ENCODE measurements around the gene TRIM39.

TRIM39 gene

DNA sequence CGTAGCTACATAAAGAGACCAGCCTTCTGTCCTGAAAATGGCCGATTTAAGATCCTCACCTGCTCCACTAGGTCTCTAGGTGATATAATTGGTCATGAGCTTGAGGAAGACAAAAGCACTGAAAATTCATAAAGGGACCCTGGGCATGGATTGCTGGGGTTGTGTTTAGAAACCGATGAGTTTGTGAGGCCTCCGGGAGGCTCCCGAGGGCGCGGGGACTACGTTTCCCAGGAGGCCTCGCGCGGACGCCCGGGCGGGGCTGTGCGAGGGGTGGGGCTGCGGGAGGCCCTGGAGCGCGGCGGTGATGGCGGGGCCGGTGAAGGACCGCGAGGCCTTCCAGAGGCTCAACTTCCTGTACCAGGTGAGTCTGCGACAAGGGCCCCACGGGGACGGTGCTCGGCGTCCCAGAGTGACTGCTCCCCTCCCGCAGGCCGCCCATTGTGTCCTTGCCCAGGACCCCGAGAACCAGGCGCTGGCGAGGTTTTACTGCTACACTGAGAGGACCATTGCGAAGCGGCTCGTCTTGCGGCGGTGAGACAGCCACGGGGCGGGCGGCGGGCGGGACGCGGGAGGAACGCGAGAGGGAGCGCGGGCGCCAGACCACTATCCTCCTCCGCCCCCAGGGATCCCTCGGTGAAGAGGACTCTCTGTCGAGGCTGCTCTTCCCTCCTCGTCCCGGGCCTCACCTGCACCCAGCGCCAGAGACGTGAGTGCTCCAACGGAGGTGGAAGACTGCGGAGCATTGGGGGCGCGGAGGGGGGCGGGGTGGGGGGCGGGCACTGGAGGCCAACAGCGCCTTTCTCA, 18.3 kb downstream of the TRIM39 start, which contains the start of gene RPP21:
RPP21 (plus strand) TSS at position 289 of the 804 bp plus-strand sequence; CDS start at position 305, 16 bp downstream.
- peak within 1 kb of the TSS; percentile 81 to 89 for H3K4me3 ChIP-seq (ENCODE audit: low read length in 2 of 2)
- peak within 1 kb of the TSS; percentile 86 to 88 for H3K27ac ChIP-seq (ENCODE audit: low read depth in 2 of 2, low read length in 2 of 2)
- peaks cover 0 to 10% of the 10 kb centered on the region in 2 donors for H3K4me1 ChIP-seq (ENCODE audit: control insufficient read depth in 2 of 2, insufficient read depth in 2 of 2, low read length in 2 of 2)
- no peaks in the 10 kb centered on the region for H3K9me3 ChIP-seq (ENCODE audit: control insufficient read depth in 2 of 2, low read length in 2 of 2)
- H3K36me3 ChIP-seq (ENCODE audit: control insufficient read depth in 2 of 2, insufficient read depth in 2 of 2, low read length in 2 of 2): peaks cover 16 to 26% of the 10 kb centered on the region in 2 donors
- peak within 1 kb of the TSS; percentile 74 to 84 for H3K9ac ChIP-seq (ENCODE audit: low read depth in 1 of 2, low read length in 2 of 2)
- H3K27me3 ChIP-seq (ENCODE audit: control insufficient read depth in 2 of 2, insufficient read depth in 2 of 2, low read length in 2 of 2): no peaks in the 10 kb centered on the region

DNA sequence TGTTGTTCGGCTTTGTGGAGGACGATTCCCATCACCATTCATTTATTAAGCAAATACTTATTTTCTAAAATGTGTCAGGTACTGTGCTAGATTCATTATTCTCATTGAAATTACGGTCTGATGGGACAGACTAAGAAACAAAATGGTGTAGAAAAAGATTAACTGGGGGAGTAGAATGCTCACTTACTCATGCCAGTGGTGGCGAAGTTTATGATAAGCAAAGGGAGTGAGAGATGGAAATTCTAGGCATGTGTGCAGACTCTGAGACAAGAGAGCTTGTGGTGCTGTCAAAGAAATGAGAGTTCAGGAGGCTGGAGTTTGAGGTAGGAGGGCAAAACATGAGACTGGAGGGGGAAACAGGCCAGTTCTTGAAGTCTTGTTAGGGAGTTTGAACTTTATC, 19.1 kb downstream of the TRIM39 start:
- no peaks in the 10 kb centered on the region for H3K9me3 ChIP-seq (ENCODE audit: control insufficient read depth in 2 of 2, low read length in 2 of 2)
- peak overlapping the region; percentile 81 to 89 for H3K4me3 ChIP-seq (ENCODE audit: low read length in 2 of 2)
- H3K4me1 ChIP-seq (ENCODE audit: control insufficient read depth in 2 of 2, insufficient read depth in 2 of 2, low read length in 2 of 2): peaks cover 0 to 10% of the 10 kb centered on the region in 2 donors
- H3K27me3 ChIP-seq (ENCODE audit: control insufficient read depth in 2 of 2, insufficient read depth in 2 of 2, low read length in 2 of 2): no peaks in the 10 kb centered on the region
- H3K9ac ChIP-seq (ENCODE audit: low read depth in 1 of 2, low read length in 2 of 2): no peak overlapping the region
- no peak overlapping the region for H3K27ac ChIP-seq (ENCODE audit: low read depth in 2 of 2, low read length in 2 of 2)
- H3K36me3 ChIP-seq (ENCODE audit: control insufficient read depth in 2 of 2, insufficient read depth in 2 of 2, low read length in 2 of 2): peaks cover 12 to 23% of the 10 kb centered on the region in 2 donors

DNA sequence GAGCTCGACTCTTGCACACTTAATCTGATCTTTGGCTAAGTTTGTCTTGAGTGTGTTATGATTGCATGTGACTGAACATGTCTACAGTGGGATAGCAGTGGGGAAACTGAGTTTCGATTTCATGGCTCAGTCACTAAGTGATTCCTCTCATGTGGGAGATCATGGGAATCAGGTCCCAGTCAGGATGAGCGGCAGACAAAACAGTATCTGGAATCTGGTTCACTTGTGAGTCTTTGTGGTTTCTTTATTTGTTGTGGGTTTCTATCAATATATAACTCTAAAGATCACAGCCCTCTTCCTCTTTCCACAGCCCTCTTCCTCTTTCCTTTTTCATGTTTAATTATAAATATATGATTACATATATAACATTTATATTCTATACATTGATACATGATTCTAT, 22.2 kb downstream of the TRIM39 start:
- no peak overlapping the region for H3K9ac ChIP-seq (ENCODE audit: low read depth in 1 of 2, low read length in 2 of 2)
- no peaks in the 10 kb centered on the region for H3K27me3 ChIP-seq (ENCODE audit: control insufficient read depth in 2 of 2, insufficient read depth in 2 of 2, low read length in 2 of 2)
- H3K4me3 ChIP-seq (ENCODE audit: low read length in 2 of 2): no peak overlapping the region
- H3K9me3 ChIP-seq (ENCODE audit: control insufficient read depth in 2 of 2, low read length in 2 of 2): no peaks in the 10 kb centered on the region
- H3K27ac ChIP-seq (ENCODE audit: low read depth in 2 of 2, low read length in 2 of 2): no peak overlapping the region
- H3K36me3 ChIP-seq (ENCODE audit: control insufficient read depth in 2 of 2, insufficient read depth in 2 of 2, low read length in 2 of 2): peaks cover 5 to 6% of the 10 kb centered on the region in 2 donors
- H3K4me1 ChIP-seq (ENCODE audit: control insufficient read depth in 2 of 2, insufficient read depth in 2 of 2, low read length in 2 of 2): peaks cover 0 to 10% of the 10 kb centered on the region in 2 donors

DNA sequence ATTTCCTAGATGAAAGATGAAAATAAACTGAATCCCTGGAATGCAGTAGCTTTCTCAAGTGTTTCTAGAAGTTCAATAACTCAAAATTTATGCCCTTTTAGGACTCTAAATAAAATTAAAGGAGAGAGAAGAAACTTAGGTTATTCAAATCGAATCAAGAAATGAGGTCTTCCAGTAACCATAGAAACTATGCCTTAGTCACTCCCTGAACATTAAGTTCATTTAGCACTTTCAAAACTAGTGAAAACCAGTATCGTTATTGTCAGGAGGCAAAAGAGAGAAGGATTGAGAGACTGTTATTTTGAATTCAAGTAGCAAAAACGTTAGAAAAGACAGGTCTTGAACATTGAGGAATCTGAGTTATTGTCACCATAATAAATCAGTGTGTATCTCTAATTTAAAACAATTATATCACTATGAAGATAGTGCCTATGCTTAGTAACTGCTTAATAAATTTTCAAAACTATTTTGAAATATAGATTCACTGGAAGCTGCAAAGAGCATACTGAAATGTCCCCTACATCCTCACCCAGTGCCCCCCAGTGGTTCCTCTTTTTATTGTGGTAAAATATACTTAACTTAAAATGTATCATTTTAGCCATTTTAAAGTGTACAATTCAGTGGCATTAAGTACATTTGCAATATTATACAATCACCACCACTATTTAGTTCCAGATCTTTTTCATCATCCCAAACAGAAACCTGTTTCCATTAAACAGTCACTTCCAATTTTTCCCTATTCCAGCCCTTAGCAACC, 22.9 kb downstream of the TRIM39 start:
- Histone ChIP-seq H3K9ac (ENCODE audit: low read depth in 1 of 2, low read length in 2 of 2) (no peak overlapping the region), H3K4me1 (ENCODE audit: control insufficient read depth in 2 of 2, insufficient read depth in 2 of 2, low read length in 2 of 2) (peaks cover 0 to 7% of the 10 kb centered on the region in 2 donors), H3K27ac (ENCODE audit: low read depth in 2 of 2, low read length in 2 of 2) (no peak overlapping the region), H3K9me3 (ENCODE audit: control insufficient read depth in 2 of 2, low read length in 2 of 2) (no peaks in the 10 kb centered on the region), H3K36me3 (ENCODE audit: control insufficient read depth in 2 of 2, insufficient read depth in 2 of 2, low read length in 2 of 2) (peaks cover 5 to 6% of the 10 kb centered on the region in 2 donors), H3K27me3 (ENCODE audit: control insufficient read depth in 2 of 2, insufficient read depth in 2 of 2, low read length in 2 of 2) (no peaks in the 10 kb centered on the region), H3K4me3 (ENCODE audit: low read length in 2 of 2) (no peak overlapping the region)

DNA sequence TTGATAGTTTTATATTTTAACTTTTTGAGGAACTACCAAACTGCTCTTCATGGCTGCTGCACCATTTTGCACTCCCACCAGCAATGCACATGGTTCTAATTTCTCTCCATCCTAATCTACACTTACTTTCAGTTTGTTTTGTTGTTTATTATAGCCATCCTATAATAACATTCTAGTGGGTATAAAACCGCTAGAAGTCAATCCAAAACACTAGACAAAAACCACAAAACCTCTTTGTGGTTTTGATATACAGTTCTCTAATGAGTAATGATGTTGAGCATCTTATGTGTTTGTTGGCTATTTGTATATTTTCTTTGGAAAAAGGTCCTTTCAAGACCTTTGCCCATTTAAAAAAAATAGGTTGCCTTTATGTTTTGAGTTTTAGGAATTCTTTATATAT, 23.8 kb downstream of the TRIM39 start:
- Histone ChIP-seq H3K36me3 (ENCODE audit: control insufficient read depth in 2 of 2, insufficient read depth in 2 of 2, low read length in 2 of 2) (peaks cover 5 to 6% of the 10 kb centered on the region in 2 donors), H3K9ac (ENCODE audit: low read depth in 1 of 2, low read length in 2 of 2) (no peak overlapping the region), H3K27ac (ENCODE audit: low read depth in 2 of 2, low read length in 2 of 2) (no peak overlapping the region), H3K27me3 (ENCODE audit: control insufficient read depth in 2 of 2, insufficient read depth in 2 of 2, low read length in 2 of 2) (peaks cover 3 to 6% of the 10 kb centered on the region in 2 donors), H3K4me1 (ENCODE audit: control insufficient read depth in 2 of 2, insufficient read depth in 2 of 2, low read length in 2 of 2) (peaks cover 0 to 5% of the 10 kb centered on the region in 2 donors), H3K4me3 (ENCODE audit: low read length in 2 of 2) (no peak overlapping the region), H3K9me3 (ENCODE audit: control insufficient read depth in 2 of 2, low read length in 2 of 2) (no peaks in the 10 kb centered on the region)

DNA sequence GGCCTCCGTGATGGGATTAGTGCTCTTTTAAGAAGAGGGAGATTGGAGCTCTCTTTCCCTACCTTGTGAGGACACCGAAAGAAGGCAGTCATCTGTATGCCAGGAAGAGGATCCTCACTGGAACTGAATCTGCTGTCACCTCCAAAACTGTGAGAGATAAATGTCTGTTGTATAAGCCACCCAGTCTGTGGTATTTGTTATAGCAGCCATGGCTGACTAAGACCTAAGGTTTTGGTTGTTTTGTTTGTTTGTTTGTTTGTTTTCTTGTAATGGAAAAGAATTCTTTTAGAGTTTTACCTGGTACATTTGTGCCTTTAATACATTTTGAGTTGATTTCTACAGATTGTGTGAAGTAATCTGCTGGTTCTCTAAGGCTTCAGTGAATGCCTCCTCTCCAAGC, 25.8 kb downstream of the TRIM39 start:
- peaks cover 3 to 10% of the 10 kb centered on the region in 2 donors for H3K27me3 ChIP-seq (ENCODE audit: control insufficient read depth in 2 of 2, insufficient read depth in 2 of 2, low read length in 2 of 2)
- no peaks in the 10 kb centered on the region for H3K4me1 ChIP-seq (ENCODE audit: control insufficient read depth in 2 of 2, insufficient read depth in 2 of 2, low read length in 2 of 2)
- H3K36me3 ChIP-seq (ENCODE audit: control insufficient read depth in 2 of 2, insufficient read depth in 2 of 2, low read length in 2 of 2): peaks cover 0 to 3% of the 10 kb centered on the region in 2 donors
- H3K9me3 ChIP-seq (ENCODE audit: control insufficient read depth in 2 of 2, low read length in 2 of 2): no peaks in the 10 kb centered on the region
- no peak overlapping the region for H3K9ac ChIP-seq (ENCODE audit: low read depth in 1 of 2, low read length in 2 of 2)
- no peak overlapping the region for H3K4me3 ChIP-seq (ENCODE audit: low read length in 2 of 2)
- H3K27ac ChIP-seq (ENCODE audit: low read depth in 2 of 2, low read length in 2 of 2): no peak overlapping the region

DNA sequence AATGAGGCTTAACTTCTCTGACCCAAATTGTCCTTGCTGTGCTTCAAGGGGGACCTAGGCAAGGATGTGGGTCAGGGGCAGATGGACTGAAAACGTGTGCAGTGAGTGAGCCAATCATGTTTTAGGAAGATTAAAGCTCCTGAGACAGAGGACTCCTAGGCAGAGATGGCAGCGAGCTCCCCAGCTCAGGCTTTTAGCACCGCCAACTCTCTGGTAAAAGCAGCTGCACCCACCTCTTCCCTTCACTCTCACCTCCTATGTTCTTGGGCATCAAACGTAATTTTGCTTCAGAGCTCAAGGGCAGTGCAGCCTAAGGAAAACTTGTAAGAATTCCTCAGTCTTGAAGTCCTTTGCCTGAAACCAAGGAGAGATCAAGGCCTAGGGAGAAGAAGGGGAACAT, 28.6 kb downstream of the TRIM39 start:
- Histone ChIP-seq H3K36me3 (ENCODE audit: control insufficient read depth in 2 of 2, insufficient read depth in 2 of 2, low read length in 2 of 2) (no peaks in the 10 kb centered on the region), H3K27me3 (ENCODE audit: control insufficient read depth in 2 of 2, insufficient read depth in 2 of 2, low read length in 2 of 2) (peaks cover 18 to 28% of the 10 kb centered on the region in 2 donors)

DNA sequence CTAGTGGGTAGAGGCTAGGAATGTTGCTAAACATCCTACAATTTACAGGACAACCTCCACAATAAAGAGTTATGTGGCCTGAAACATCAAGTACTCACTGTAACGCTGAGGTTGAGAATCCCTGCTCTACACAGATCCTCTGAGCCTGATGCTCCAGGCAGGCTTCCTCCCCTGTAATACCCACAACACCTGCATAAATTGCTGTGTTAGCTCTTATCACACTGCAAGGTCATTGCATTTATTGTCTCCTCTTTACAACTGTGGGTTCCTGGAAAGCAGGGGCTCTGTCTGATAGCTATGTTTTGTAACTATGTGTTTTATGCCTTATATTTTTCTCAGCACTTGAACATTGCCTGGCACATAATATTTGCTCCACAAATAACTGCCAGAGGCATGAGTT, 29.8 kb downstream of the TRIM39 start:
- H3K27me3 ChIP-seq (ENCODE audit: control insufficient read depth in 2 of 2, insufficient read depth in 2 of 2, low read length in 2 of 2): peaks cover 20 to 34% of the 10 kb centered on the region in 2 donors
- H3K27ac ChIP-seq (ENCODE audit: low read depth in 2 of 2, low read length in 2 of 2): no peak overlapping the region
- no peak overlapping the region for H3K4me3 ChIP-seq (ENCODE audit: low read length in 2 of 2)

More for the DNA sequence above, 28.6 kb downstream of the TRIM39 start:
- Histone ChIP-seq H3K4me3 (ENCODE audit: low read length in 2 of 2) (no peak overlapping the region), H3K9me3 (ENCODE audit: control insufficient read depth in 2 of 2, low read length in 2 of 2) (no peaks in the 10 kb centered on the region), H3K27ac (ENCODE audit: low read depth in 2 of 2, low read length in 2 of 2) (no peak overlapping the region), H3K4me1 (ENCODE audit: control insufficient read depth in 2 of 2, insufficient read depth in 2 of 2, low read length in 2 of 2) (peaks cover 0 to 3% of the 10 kb centered on the region in 2 donors), H3K9ac (ENCODE audit: low read depth in 1 of 2, low read length in 2 of 2) (no peak overlapping the region)

DNA sequence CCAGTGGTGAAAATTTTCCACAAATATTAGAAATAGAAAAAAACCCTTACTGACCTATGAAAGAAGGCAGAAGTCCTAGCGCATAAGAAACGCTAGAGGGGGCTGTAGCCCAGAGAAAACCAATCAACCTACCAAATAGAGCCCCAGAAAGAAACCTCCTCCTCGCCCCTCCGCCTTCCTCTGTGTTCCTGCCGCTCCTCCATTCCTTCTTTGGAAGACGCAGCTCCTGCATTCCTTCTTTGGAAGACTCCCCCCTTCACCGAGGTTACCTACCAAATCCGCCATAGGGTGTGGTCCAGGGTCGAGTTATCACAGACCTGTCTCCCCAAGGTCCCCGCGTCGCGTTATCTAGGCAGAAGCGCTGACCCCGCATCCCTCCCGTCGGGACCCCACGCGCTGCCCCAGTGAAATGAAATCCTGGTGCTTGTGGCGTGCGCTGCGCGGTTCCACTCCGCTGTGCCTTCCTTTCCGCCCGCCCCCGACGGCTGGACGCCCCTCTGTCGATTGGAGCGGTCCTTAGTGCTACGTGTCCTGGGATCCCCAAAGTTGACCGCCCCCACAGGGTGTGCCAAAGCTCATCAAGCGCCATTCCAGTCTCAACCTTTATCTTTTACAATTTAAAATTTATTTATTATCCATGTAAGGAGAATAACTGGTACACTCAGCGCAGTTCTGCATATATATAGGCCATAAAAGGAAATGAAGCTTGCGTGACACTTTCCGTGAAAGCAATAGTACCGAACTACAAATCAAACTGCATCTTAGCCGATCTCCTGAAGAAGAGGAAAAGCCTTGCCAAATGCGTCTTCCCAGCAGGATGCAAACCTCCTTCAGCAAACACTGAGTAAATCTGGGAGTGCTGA, 31.2 kb downstream of the TRIM39 start:
- Histone ChIP-seq H3K9ac (ENCODE audit: low read depth in 1 of 2, low read length in 2 of 2) (peak overlapping the region in 1 of 2 donors; percentile 11), H3K4me3 (ENCODE audit: low read length in 2 of 2) (peak overlapping the region; percentile 57 to 61), H3K27me3 (ENCODE audit: control insufficient read depth in 2 of 2, insufficient read depth in 2 of 2, low read length in 2 of 2) (peaks cover 20 to 41% of the 10 kb centered on the region in 2 donors), H3K27ac (ENCODE audit: low read depth in 2 of 2, low read length in 2 of 2) (peak overlapping the region; percentile 2 to 23), H3K36me3 (ENCODE audit: control insufficient read depth in 2 of 2, insufficient read depth in 2 of 2, low read length in 2 of 2) (no peaks in the 10 kb centered on the region), H3K9me3 (ENCODE audit: control insufficient read depth in 2 of 2, low read length in 2 of 2) (no peaks in the 10 kb centered on the region), H3K4me1 (ENCODE audit: control insufficient read depth in 2 of 2, insufficient read depth in 2 of 2, low read length in 2 of 2) (peaks cover 0 to 3% of the 10 kb centered on the region in 2 donors)

More for the DNA sequence above, 29.8 kb downstream of the TRIM39 start:
- no peak overlapping the region for H3K9ac ChIP-seq (ENCODE audit: low read depth in 1 of 2, low read length in 2 of 2)
- H3K4me1 ChIP-seq (ENCODE audit: control insufficient read depth in 2 of 2, insufficient read depth in 2 of 2, low read length in 2 of 2): peaks cover 0 to 3% of the 10 kb centered on the region in 2 donors
- H3K9me3 ChIP-seq (ENCODE audit: control insufficient read depth in 2 of 2, low read length in 2 of 2): no peaks in the 10 kb centered on the region
- no peaks in the 10 kb centered on the region for H3K36me3 ChIP-seq (ENCODE audit: control insufficient read depth in 2 of 2, insufficient read depth in 2 of 2, low read length in 2 of 2)
